Epithelial cell of prostate (primary cell): Measurements from ENCODE around the gene ENDOD1.
A peak's percentile ranks its signal among the peaks of the same experiment; 100 is the strongest.

Experiments
- DNase-seq: peaks from one replicate; pipeline ENCODE4 v3.0.0-alpha.2; 2011; ENCODE audit warnings: low read depth, low spot score
- H3K27ac ChIP-seq: fragments of 450-650 bp; 2 replicates; pipeline ENCODE4 v1.5.1; 2017; ENCODE audit warnings: mild to moderate bottlenecking

The ENDOD1 gene

DNA sequence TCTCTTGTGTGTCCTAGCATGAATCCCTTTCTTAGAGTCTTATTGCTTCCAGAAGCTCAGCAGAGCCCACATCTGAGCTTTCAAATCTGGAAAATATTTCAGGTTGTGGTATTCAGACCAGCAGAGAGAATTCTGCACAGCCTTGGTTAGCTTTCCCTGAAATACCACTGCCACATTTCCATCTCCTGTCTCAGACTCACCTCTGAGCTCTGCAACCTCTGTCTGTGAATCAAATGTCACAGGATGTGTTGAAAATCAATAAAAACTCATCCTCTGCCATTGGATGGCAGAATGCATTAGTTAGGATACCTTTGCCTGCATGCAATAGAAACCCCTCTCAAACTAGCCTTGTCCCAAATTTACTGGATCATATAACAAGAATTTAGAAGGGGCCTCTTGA is 47.7 kb downstream of the ENDOD1 start:
- no peak overlapping the region for H3K27ac ChIP-seq
- DNase-seq = no peak

DNA sequence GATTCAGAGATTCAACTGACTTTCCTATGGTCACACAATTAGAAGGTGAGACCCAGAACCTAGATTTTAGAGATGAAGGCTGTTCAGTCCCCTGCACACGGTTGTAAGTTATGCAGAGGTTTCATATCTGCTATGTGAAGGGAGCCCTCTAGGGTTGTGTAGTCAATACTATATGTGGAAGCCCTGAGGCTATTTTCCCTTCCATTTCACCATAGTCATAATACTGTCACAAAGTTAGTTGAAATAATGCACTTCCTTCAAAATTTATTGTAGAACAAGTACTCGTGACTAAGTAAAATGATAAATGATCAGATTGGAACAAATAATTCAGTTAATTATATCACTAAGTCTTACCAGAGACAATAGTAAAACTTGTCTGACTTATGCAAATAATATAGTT is 48.8 kb downstream of the ENDOD1 start:
- no peak for DNase-seq

DNA sequence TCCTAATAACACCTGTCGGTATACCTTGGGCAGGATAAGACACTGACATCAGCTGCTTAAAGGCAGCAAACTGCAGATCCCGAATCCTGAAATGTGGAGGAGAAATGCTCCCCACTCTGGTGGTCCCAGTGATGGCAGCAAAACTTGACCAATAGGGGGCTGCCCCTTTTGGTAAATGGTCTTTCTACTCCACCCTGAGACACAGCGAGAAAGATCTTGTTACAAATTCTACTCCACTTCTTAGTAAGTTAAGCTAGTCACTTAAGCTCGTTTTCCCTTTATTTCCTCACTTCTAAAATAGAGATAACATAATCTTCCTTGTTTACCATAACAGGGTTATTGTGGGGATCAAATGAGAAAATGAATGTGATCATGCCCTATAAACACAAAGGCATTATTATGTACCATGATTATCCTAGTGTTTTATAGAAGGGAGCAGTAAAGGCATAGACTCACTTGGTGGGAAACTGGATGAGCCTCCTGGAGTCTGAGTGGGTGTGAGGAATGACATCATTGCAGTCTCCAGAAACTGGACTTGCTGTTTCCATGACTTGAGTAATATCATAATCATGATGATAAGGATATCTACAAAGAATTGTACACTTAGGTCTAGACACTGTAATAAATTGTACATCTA is 50.9 kb downstream of the ENDOD1 start:
- H3K27ac ChIP-seq = no peak overlapping the region
- peak; percentile 36 for DNase-seq

More for the DNA sequence above, 48.8 kb downstream of the ENDOD1 start:
- no peak overlapping the region for H3K27ac ChIP-seq

DNA sequence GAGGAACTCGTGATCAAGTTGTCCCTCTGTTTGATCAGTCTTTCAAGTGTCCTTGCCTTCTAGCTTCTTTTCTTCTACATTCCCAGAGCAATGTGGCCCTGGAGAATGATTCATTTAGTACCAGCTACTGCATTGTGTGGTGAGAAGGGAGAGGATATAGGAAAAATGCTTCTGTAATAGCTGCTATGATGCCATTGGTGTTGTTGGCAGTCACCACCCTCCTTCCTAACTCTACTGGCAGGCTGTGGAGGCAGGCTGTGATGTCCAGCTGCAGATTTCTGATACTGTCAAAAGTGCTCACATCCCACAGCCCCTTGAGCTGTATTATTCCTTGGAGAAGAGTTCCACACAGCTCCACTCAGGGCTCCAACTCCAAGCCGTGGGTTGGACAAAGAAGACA is 52.8 kb downstream of the ENDOD1 start:
- H3K27ac ChIP-seq = no peak overlapping the region
- no peak for DNase-seq

DNA sequence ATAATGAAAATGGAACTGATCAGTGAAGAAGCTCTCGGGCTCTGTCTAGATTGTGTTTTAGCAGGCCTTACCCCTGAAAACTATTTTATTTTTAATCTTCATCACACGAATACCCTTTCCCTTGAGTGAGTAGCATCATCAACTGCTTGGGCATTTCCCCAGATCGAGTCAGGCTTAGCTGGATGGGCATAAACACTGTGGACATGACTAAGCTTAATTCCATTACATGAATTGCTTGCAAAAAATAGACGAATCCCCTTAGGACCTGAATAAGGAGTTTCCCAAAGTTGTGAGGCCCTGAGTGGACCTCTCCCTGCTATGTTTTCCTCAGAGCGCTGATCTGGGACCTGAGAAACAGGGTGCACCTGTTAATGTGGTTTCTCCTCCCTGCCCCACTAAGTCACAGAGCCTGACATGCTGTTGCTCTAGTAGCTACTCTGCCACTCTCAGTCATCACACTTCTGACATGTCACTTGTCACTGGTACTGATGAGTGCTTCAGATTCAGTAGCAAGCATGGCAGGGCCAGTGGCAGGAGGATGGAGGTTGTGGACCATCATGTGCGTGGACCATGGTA is 53.5 kb downstream of the ENDOD1 start:
- H3K27ac ChIP-seq = no peak overlapping the region
- DNase-seq = no peak

DNA sequence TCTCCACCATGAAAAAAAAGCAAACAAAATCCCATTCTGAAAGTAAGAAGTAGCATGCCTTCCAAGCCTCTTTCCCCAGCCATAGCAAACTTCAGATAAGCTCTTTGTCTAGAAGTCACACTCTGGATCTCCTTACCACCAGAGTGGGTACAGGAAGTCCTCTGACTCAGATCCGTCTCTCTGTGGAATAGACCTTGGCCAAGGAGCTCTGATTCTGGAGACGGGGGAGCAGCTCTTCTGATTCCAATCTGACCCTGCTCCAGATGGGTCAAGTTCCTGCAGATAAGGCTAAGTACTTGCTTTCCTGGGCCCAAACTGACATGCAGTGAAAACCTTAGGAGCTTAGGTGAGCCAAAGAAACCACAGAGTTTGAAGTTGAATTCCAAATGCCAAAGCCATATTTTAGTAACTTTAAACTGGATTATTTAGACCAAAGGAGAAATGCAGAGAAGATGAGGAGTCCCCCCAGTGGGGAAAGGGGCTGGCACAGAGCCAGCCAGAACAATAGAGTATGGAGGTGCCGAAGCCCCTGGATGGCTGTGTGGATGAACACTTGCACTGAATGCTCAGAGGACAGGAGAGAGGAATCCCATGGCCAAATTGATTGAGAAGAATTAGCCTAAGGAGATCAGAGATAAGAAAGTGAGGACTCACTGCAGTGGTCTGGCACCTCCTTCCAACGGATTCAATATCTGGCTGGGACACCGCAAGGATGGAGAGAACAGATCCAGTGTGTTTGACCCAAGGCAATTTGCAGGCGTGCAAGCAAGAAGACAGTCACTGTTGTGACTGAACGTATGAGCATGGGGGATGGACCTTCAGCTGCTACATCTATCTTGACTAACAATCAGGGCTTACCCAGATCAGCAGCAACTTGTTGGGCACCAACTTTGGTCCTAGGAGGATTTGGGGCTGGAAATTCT is 54.9 kb downstream of the ENDOD1 start:
- DNase-seq = no peak
- no peak overlapping the region for H3K27ac ChIP-seq

DNA sequence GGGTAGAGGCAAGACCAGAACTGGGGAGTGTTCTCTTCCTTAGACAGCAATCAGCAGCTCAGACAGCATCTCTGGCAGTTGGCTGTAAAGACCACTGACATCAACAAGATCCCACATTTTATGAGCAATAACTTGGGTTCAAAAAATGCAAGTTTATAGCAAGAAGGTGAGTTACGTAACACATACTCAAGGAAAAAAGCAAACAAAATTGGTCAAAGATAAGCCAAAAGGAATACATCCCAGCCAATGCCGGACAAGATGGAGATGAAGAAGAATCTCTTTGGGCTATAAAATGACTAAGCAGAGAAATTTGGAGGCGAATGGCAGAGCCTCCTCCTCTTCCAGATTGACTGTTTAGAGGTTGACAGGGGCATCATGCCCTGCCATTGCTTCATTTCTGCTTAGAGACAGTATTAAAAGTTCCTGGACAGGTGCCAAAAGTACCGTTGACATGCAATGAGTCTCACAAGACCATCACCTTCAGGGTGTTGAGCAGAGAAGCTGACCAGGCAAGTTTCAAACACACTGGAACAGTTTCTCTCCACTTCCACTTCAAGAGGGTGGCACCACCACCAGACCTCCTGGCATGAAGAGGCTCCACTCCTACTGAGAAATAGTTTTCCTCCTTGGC is 55.9 kb downstream of the ENDOD1 start:
- no peak for DNase-seq
- no peak overlapping the region for H3K27ac ChIP-seq

DNA sequence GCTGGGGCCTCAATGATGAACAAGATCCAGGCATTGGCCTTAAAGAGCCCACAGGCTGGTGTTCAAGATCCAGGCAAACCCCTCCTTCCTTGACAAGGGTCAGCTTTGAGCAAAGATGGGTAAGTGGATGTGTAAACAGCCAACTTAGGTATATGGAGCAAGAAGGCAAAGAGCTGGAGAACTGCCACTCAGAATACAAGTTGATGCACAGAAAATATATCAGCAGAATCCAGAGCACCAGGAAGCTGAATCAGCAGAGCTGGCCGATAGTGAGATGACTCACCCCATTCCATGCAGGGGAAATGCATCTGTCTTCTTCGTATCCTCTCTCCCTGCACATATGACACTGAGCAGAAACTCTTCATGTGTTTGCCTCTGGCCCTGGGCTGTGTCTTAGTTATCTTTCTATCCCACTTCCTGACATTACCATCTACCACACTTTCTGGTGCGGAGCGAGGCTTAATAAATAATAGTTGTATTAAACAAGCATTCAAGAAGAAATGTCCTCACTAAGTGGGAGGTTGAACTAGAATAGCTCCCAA is 57.8 kb downstream of the ENDOD1 start:
- peak; percentile 58 for DNase-seq
- peak overlapping the region; percentile 93 for H3K27ac ChIP-seq

DNA sequence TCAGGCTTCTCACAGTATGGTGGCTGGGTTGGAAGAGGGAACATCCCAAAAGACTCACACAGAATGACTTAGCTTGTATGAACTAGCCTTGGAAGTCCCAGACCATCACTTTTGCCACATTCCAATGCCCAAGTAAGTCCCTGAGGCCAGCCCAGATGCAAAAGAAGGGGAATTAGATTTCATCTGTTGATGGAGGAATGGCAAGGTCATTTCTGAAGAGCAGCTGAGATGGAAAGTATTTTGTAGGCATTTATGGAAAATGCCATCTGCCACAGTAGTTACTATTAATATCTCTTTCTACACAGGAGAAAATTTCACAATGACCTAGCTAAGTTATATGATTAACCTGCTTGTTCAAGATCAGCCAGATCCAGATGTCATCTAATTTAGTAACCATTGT is 58.8 kb downstream of the ENDOD1 start:
- peak overlapping the region; percentile 93 for H3K27ac ChIP-seq
- no peak for DNase-seq

DNA sequence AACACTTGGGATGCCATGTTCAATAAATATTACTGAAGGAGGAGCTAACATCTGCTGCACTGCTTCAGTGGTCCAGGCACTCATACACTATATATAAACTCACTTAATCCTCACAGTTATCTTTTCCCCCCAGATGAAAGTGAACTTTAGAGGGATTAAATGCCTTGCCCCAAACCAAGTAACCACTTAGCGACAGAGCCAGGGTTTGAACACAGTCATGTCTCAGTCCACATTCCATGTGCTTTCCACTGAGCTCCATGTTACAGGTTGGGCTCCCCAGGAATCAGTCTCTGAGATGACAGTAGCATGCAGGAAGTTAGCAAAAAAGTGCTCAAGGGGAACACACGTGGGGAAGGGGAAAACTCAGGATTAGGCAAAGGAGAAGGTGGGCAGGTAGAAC is 59.3 kb downstream of the ENDOD1 start:
- H3K27ac ChIP-seq = peak overlapping the region; percentile 93
- DNase-seq = no peak

DNA sequence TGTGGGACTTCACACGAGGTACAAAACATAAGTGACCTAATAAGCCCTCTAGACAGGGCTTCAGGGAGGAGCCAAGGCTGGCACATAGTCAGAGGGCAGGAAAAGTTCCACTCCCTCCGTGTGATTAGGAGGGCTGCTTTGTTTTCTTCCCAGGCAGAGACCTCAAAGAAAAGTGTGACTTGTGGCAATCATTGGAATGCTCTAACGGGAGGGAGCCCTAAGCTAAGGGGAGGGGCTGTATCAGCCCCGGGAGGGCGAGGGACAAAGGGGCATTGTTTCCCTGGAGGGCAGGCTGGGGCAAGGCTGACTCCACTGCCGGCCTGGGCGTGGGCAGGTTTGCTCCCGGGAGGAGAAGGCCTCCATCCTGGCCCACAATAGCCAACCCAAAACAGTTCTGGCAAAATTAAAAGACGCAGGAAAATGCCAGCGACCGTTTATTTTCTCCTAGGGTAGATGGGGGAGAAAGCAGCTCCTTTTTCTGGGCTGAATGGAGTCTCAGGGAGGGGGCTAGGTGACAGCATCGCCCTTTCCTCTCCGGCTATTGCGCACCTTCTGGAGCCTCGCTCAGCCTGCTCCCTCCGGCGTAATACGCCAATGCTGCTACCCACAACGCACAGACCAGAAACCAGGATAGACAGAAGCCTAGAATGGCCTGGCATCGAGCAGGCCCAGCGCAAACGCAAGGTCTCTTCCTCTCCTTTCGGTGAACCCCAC is 60.2 kb downstream of the ENDOD1 start:
- DNase-seq = peak; percentile 59
- H3K27ac ChIP-seq = peak overlapping the region; percentile 93

DNA sequence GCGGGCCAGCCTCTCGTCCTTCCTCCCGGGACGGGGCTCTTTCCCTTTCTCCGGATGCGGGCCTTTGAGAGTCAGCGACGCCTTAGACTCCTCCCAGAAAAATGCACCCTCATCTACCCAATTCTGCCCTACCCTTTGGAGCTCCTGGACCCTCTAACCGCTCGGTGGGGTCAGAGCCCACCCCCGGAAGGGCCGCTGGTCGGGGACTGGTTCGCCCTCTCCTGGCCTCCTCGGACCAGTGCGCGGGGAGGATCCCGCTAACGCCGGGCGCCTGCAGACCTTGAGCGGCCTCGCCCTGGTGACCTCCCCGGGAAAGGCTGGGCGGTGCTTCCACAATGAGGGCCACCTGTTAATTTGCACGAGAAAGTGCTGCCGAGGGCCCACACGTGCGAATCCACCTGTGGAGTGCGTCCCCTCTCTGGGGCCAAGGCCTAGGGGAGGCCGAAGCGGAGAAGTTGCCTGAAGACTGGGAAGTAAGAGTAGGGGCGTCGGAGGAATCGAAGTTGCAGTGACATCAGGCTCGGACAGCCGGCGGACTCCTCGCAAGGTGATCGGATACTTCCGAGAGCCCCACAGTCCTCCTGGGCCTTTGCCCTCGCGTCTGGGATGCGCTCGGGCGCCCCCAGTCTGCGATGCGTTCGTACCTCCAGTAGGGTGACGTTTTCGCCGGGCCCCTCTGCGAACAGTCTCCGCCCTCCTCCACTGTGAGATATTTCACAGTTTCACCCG is 61.5 kb downstream of the ENDOD1 start:
- peak; percentile 48 for DNase-seq
- H3K27ac ChIP-seq = peak overlapping the region; percentile 93

DNA sequence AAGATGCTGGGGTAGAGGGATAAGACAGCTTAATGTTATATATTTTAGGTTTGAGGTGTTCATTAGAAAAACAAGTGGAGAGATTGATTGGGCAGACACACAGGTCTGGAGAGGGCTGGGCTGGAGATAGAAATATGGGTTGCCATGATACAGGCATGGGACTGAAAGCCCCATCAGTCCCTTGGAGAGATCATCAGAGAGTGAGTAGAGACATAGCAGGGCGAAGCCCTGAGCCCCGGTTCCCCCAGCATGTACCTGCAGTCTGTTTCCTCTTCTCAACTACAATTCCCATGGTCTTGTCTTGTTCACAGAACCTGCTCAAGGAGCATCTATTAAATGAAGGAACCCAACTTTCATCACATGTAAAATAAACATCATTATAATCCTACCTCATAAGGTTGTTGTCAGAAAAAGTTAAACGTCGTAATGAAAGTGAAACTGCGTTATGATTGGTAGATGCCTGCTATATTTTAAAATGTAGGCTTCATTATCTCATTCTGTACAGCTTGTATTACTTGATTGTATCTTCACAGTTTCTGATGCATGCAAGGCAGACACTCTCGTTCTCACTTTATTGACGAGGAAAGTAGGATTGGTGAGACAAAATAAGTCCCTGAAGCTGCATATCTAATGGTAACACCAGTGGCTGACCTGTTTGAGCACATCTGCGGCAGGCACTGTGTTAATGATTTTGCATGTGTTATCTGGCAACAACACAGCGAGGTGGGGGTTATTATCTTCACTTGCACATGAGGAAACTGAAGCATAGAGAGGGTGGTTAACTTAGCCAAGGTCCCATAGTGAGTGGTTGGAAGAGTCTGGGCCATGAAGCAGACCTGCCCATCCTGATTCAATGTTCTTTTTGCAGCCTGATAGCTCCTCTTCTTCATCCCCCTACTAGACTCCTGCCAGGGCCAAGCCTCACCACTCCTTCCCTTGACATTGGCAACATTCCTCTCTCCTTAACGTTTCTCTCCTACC is 63.5 kb downstream of the ENDOD1 start:
- DNase-seq = no peak

DNA sequence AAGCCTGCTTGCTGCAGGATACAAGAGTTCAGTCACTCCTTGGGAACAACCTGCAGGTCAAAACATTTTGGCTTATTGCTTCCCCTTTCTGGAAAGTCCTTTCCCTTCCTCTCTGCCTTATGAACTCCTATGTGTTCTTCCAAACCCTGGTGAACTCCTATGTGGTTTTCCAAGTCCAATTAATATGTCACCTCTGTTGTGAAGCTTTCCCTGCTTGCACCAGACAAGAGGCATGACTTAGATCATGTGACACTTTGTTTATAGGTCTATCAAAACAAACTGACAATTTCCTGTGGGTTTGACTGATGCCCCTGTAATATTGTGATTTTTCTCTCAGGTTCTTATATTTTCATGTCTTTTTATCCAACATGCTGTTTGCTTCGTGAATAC is 64.2 kb downstream of the ENDOD1 start:
- no peak overlapping the region for H3K27ac ChIP-seq
- no peak for DNase-seq

More for the DNA sequence above, 63.5 kb downstream of the ENDOD1 start:
- no peak overlapping the region for H3K27ac ChIP-seq

DNA sequence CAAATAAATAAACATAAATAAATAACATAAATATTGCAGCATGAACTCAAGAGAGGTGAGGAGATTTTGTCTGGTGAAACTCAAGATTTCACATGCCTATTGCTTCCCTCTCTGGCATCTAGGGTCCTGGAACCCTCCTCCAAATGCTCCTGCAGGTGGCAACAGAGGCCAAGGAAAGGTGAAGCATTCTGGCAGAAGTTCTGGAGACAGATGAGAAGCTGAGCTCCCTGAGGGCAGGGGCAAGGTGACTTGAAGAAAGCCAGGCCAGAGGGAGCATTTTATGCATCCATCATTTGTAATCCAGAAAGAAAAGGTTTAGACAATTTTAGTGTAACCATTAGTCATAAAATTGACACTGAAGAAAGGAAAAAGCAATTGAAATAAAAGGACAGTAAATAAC is 64.9 kb downstream of the ENDOD1 start:
- no peak for DNase-seq

DNA sequence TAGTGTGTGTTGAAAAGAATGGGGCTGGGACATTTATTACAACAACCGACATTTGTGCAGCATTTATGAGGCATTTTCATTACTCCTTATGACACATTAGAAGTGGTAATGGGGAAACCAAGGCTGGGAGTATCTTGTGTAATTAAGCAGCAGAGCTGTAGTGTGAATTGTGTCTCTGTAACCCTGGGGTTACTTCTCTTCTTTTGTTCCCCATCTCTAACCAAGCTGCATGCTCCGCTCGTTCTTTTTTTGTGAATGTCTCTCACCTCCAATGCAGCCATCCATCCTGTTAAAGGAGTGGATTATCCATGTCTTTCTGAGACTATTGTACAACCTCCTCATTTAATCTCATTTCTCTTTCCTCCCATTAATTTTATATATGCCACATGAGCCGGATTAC is 65.7 kb downstream of the ENDOD1 start:
- DNase-seq = no peak

More for the DNA sequence above, 64.9 kb downstream of the ENDOD1 start:
- no peak overlapping the region for H3K27ac ChIP-seq

DNA sequence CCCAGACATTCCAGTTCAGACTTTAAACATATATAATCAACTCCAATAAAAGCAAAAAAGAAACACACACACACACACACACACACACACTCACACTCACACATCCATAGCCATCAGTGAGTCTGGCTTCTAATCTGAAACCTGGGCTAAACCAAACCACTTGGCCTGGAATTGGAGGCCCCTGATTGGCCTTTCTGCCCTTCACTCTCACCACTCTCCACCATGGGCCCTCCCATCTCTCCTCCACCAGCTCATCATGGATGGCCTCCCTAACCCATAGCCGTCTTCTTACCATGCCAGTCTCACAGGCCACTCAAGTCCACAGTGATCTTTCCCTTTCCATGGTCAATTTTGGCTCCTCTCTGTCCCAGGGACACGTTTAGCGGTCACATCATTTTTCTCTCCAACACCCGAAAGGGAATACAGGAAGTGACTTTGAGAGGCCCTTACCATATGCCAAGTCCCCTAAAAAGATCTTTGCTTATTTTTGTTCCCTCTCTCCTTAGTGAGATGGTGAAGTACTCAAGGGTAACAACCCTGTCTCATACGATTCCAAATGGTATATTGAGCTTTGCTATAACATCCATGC is 66.6 kb downstream of the ENDOD1 start:
- no peak overlapping the region for H3K27ac ChIP-seq
- no peak for DNase-seq

More for the DNA sequence above, 65.7 kb downstream of the ENDOD1 start:
- H3K27ac ChIP-seq = no peak overlapping the region
